OCI-LY1 (cell line): ENCODE measurements around the gene MARS1.

ENCODE experiments used
- EZH2 ChIP-seq: fragments of 200-600 bp; sonication (generic), shearing (Covaris generic); IDR thresholded peaks from 2 replicates; pipeline ENCODE4 v1.8.0; 2017; ENCODE audit warnings: borderline replicate concordance, mixed run types, mild to moderate bottlenecking, antibody characterized with exemption, low read length, moderate library complexity, mixed read lengths
- TF ChIP-seq, protein P1 (sequence below): fragments of 200-600 bp; sonication (generic), shearing (Covaris generic); IDR thresholded peaks from 2 replicates; pipeline ENCODE4 v1.5.1; 2017; ENCODE audit warnings: mild to moderate bottlenecking, antibody characterized with exemption, low read length, moderate library complexity, mixed read lengths

DNA sequence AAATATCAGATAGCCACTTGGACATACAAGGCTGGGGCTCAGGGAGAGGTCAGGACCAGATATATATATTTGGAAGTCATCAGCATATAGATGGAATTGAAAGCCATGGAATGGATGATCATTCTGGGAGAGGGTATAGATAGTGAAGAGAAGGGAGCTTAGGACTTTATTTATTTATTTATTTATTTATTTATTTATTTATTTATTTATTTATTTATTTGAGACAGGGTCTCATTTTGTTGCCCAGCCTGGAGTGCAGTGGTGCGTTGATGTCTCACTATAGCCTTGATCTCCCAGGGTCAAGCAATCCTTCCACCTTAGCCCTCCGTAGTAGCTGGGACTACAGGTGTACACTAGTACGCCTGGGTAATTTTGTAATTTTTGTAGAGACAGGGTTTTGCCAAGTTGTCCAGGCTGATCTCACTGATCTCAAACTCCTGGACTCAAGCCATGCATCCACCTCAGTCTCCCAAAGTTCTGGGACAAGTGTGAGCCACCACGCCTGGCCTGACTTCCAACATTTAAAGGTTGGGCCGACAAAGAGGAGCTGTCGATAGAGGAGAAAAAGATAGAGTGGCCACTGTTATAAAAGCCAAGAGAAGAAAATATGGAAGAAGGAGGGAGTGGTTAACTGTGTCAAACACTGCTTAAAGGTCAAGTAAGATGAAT is 41.4 kb upstream of the MARS1 start:
- TF ChIP-seq, protein P1, sequence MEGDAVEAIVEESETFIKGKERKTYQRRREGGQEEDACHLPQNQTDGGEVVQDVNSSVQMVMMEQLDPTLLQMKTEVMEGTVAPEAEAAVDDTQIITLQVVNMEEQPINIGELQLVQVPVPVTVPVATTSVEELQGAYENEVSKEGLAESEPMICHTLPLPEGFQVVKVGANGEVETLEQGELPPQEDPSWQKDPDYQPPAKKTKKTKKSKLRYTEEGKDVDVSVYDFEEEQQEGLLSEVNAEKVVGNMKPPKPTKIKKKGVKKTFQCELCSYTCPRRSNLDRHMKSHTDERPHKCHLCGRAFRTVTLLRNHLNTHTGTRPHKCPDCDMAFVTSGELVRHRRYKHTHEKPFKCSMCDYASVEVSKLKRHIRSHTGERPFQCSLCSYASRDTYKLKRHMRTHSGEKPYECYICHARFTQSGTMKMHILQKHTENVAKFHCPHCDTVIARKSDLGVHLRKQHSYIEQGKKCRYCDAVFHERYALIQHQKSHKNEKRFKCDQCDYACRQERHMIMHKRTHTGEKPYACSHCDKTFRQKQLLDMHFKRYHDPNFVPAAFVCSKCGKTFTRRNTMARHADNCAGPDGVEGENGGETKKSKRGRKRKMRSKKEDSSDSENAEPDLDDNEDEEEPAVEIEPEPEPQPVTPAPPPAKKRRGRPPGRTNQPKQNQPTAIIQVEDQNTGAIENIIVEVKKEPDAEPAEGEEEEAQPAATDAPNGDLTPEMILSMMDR = no peak
- TF ChIP-seq EZH2 = no peak
